Immature natural killer cell (primary cell): ENCODE data around the gene CACNB1. TPM values are rescaled to one million over a fixed set of nuclear protein-coding genes. Genes with fewer than 3 reads are reported as not detected.
A peak's percentile ranks its signal among the peaks of the same experiment; 100 is the strongest.

ENCODE experiments used
- DNase-seq, 3 donors: peaks; one replicate each; pipeline ENCODE4 v3.0.0; 2022; ENCODE audit warnings: mixed read lengths in 1 of 3
- H3K27ac Mint-ChIP-seq, 6 donors: one replicate each; pipeline ENCODE4 v1.8.0; 2020; ENCODE audit warnings: mixed read lengths in 6 of 6, mild to moderate bottlenecking in 5 of 6, inconsistent platforms in 4 of 6, moderate library complexity in 3 of 6
- H3K27me3 Mint-ChIP-seq, 3 donors: one replicate each; pipeline ENCODE4 v1.8.0; 2020 to 2021; ENCODE audit warnings: low read depth in 3 of 3, mild to moderate bottlenecking in 3 of 3, mixed read lengths in 3 of 3, moderate library complexity in 3 of 3, inconsistent platforms in 1 of 3
- H3K36me3 Mint-ChIP-seq, 3 donors: one replicate each; pipeline ENCODE4 v1.8.0; 2020; ENCODE audit warnings: mixed read lengths in 3 of 3, inconsistent platforms in 2 of 3, mild to moderate bottlenecking in 2 of 3
- H3K4me1 Mint-ChIP-seq, 2 donors: one replicate each; pipeline ENCODE4 v1.8.0; 2020; ENCODE audit warnings: inconsistent platforms in 2 of 2, mild to moderate bottlenecking in 2 of 2, mixed read lengths in 2 of 2, moderate library complexity in 1 of 2
- H3K4me3 Mint-ChIP-seq, 5 donors: one replicate each; pipeline ENCODE4 v1.8.0; 2020; ENCODE audit warnings: mild to moderate bottlenecking in 5 of 5, mixed read lengths in 5 of 5, inconsistent platforms in 3 of 5, moderate library complexity in 3 of 5
- H3K9me3 Mint-ChIP-seq, 6 donors: one replicate each; pipeline ENCODE4 v1.8.0; 2020; ENCODE audit warnings: mild to moderate bottlenecking in 6 of 6, mixed read lengths in 6 of 6, inconsistent platforms in 4 of 6, moderate library complexity in 3 of 6
- polyA plus RNA-seq, 3 donors: library from polyadenylated mRNA; unstranded; fragments of 300-500 nt; fragmentation: Illumina TruSeq; gene quantifications; one replicate each; pipeline ENCODE4 v1.2.3, GENCODE V29; 2021

CACNB1 gene
- polyA plus RNA-seq, 3 donors from 2014 or later = 0.48 to 5.0 TPM; not detected in 1

DNA sequence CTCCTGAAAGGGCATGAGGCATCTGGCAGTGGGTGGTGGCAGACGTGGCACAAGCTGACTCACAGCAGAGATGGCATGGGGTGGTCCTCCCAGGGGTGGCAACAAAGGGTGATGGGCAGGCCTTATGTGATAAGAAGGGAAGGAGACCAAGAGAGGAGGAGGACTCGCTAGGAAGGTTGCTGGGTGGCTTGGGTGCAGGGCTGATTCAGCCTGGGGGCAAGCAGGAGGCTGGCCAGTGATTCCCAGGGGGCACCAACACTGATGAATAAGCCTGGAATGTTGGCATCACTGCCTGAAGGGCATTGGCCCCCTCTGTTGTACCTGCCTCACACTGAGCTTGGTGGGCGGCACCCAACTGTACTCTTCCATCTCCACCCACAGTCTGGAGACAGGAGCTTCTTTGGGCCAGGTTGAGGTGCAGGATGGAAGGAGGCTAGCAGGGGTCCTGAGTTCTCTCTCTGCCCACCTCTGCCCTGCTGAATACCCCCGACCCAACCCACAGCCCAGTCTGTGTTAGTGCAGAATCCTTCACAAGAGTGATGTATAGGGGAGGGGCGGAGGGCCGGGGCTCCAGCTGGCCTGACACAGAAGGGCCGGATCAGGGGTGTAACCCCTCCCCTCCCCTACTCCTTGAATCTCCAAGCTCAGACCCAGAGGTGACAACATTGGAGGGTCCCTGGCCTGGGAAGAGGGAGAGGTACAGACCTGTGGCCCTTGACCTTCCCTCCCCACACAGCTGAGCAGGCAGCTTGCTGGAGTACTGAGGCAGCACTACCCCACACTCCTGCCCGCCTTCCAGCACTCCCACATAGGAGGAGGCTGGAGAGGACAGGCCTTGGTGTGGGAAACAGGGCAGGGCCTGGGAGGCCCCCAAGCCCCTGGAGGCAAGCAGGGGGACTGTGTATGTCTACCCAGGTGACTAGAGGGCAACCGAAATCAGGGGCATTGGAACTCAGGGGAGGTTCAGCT, 25.7 kb upstream of the CACNB1 start:
- no peaks in the 10 kb centered on the region for H3K9me3 Mint-ChIP-seq
- no peak for DNase-seq
- no peak overlapping the region for H3K27ac Mint-ChIP-seq
- H3K4me3 Mint-ChIP-seq = peak overlapping the region in 4 of 5 donors; percentile 24 to 60 (median 49)
- peaks cover 15 to 22% (median 17%) of the 10 kb centered on the region in 3 donors for H3K27me3 Mint-ChIP-seq
- no peaks in the 10 kb centered on the region for H3K36me3 Mint-ChIP-seq
- peaks cover 6 to 13% of the 10 kb centered on the region in 2 donors for H3K4me1 Mint-ChIP-seq

DNA sequence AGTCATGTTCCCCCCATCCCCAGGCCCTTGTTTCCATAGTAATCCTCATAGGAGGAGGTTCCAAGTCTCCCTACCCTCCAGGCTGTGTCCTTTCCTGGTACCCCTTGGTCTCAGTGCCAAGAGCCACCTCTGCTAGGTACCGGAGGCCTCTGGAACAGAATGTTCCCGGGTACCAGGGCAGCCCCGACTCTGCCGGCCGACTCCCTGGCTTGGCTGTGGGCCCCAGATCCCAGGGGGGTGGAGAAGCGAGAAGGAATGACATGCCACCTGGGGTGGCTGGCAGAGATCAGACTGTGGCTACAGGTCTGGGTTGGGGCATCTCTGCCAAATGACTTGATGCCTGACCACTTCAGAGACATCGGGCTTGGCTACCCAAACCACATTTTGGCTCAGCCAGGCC, 24.7 kb upstream of the CACNB1 start:
- no peak for DNase-seq
- Mint-ChIP-seq H3K4me3 (no peak overlapping the region), H3K4me1 (peaks cover 6 to 13% of the 10 kb centered on the region in 2 donors), H3K36me3 (no peaks in the 10 kb centered on the region), H3K27me3 (peaks cover 13 to 20% (median 15%) of the 10 kb centered on the region in 3 donors), H3K9me3 (no peaks in the 10 kb centered on the region), H3K27ac (no peak overlapping the region)

GRCh38 chr17:39221572-39221971, 24.1 kb upstream of the CACNB1 start:
- no peak overlapping the region for H3K27ac Mint-ChIP-seq
- H3K36me3 Mint-ChIP-seq = no peaks in the 10 kb centered on the region
- peaks cover 13 to 16% (median 15%) of the 10 kb centered on the region in 3 donors for H3K27me3 Mint-ChIP-seq
- H3K4me3 Mint-ChIP-seq = no peak overlapping the region
- no peak for DNase-seq
- H3K9me3 Mint-ChIP-seq = no peaks in the 10 kb centered on the region
- H3K4me1 Mint-ChIP-seq = peaks cover 6 to 13% of the 10 kb centered on the region in 2 donors

DNA sequence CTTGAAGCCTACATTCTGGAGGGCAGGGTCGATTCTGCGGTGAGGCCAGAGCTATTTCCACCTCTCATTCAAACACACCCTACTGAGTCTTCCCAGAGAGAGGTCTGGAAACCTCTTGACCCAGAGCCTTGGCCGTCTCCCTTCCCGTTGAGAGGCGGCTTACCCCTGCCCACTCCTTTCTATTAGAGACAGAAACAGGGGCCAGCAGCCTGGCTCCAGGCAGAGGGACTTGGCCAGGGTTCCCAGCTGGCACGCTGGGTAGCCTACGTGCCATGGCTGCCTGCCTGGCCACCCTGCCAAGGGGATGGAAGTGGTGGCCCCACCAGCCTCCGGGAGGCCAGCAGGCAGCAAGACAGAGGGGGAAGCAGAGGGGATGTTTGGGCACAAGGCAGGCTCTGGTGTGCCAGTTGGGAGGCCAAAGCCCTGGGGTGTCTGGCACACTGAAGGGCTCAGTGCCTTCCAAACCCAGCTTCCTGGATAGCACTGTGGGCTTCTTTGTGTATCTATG, 22.2 kb upstream of the CACNB1 start:
- no peaks in the 10 kb centered on the region for H3K36me3 Mint-ChIP-seq
- no peak for DNase-seq
- H3K4me1 Mint-ChIP-seq = peaks cover 0 to 8% of the 10 kb centered on the region in 2 donors
- H3K9me3 Mint-ChIP-seq = no peaks in the 10 kb centered on the region
- H3K4me3 Mint-ChIP-seq = no peak overlapping the region
- H3K27ac Mint-ChIP-seq = no peak overlapping the region
- peaks cover 9 to 12% (median 10%) of the 10 kb centered on the region in 3 donors for H3K27me3 Mint-ChIP-seq

GRCh38 chr17:39218906-39219305, 21.4 kb upstream of the CACNB1 start:
- no peak overlapping the region for H3K4me3 Mint-ChIP-seq
- peak overlapping the region in 1 of 6 donors; percentile 25 for H3K27ac Mint-ChIP-seq
- H3K4me1 Mint-ChIP-seq = peaks cover 0 to 3% of the 10 kb centered on the region in 2 donors
- no peaks in the 10 kb centered on the region for H3K9me3 Mint-ChIP-seq
- no peaks in the 10 kb centered on the region for H3K36me3 Mint-ChIP-seq
- DNase-seq = no peak
- peaks cover 7 to 10% (median 10%) of the 10 kb centered on the region in 3 donors for H3K27me3 Mint-ChIP-seq

GRCh38 chr17:39217734-39218369, 20.4 kb upstream of the CACNB1 start:
- Mint-ChIP-seq H3K27ac (no peak overlapping the region), H3K4me1 (no peaks in the 10 kb centered on the region), H3K4me3 (no peak overlapping the region), H3K36me3 (no peaks in the 10 kb centered on the region), H3K27me3 (peaks cover 5 to 6% (median 5%) of the 10 kb centered on the region in 3 donors), H3K9me3 (no peaks in the 10 kb centered on the region)
- no peak for DNase-seq

DNA sequence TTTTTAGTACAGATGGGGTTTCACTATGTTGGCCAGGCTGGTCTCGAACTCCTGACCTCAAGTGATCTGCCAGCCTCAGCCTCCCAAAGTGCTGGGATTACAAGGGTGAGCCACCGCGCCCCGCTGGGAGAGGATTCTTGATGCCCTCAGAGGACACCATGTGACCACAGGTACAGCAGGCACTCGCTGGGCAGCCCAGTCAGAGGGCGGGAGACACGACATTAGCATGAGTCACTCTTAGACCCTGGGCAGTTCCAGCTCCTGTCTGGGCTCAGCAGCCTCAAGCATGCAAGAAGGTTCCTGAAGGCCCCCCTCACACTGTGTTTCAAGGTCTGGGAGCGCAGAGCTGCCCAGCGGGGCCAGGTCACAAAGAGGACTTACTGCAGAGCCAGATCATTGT, 16.4 kb upstream of the CACNB1 start:
- no peak for DNase-seq
- H3K4me3 Mint-ChIP-seq = no peak overlapping the region
- H3K27me3 Mint-ChIP-seq = peaks cover 2 to 6% (median 6%) of the 10 kb centered on the region in 3 donors
- H3K36me3 Mint-ChIP-seq = no peaks in the 10 kb centered on the region
- H3K27ac Mint-ChIP-seq = no peak overlapping the region
- no peaks in the 10 kb centered on the region for H3K9me3 Mint-ChIP-seq
- peaks cover 0 to 4% of the 10 kb centered on the region in 2 donors for H3K4me1 Mint-ChIP-seq

GRCh38 chr17:39212841-39213480, 15.5 kb upstream of the CACNB1 start:
- no peak overlapping the region for H3K4me3 Mint-ChIP-seq
- DNase-seq = no peak
- no peaks in the 10 kb centered on the region for H3K9me3 Mint-ChIP-seq
- no peaks in the 10 kb centered on the region for H3K36me3 Mint-ChIP-seq
- peaks cover 2 to 7% (median 5%) of the 10 kb centered on the region in 3 donors for H3K27me3 Mint-ChIP-seq
- H3K27ac Mint-ChIP-seq = no peak overlapping the region
- peaks cover 0 to 4% of the 10 kb centered on the region in 2 donors for H3K4me1 Mint-ChIP-seq

DNA sequence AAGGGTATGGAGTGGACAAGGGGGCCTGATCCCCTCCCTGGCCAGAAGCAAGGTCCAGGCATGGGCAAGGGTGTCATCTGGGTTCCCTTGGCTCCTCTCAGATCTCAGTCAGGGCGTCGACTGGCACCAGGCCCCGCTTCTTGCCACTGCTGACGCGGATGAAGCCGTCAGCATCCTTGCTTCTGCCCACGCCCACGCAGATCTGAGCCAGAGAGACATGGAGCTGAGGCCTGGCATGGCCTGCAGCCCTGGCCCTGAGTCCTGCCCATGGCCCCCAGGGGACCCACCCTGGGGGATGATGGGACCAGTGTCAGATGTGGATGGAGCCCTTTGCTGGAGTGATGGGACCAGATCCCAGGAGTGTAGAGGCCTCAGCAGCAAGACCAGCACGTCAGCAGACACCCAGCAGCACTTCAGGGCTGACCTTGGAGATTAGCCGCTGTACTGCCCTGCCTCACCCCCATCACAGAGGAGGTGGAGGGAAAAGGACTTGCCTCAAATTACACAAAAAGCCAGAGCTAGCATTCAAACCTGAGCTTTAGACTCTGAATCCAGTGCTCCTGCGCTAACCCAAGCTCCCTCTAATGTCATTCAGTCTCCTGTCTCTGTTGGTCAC, 14.8 kb upstream of the CACNB1 start:
- no peak for DNase-seq
- Mint-ChIP-seq H3K36me3 (no peaks in the 10 kb centered on the region), H3K27me3 (peaks cover 2 to 7% (median 5%) of the 10 kb centered on the region in 3 donors), H3K27ac (no peak overlapping the region), H3K4me1 (peaks cover 0 to 4% of the 10 kb centered on the region in 2 donors), H3K4me3 (no peak overlapping the region), H3K9me3 (no peaks in the 10 kb centered on the region)

DNA sequence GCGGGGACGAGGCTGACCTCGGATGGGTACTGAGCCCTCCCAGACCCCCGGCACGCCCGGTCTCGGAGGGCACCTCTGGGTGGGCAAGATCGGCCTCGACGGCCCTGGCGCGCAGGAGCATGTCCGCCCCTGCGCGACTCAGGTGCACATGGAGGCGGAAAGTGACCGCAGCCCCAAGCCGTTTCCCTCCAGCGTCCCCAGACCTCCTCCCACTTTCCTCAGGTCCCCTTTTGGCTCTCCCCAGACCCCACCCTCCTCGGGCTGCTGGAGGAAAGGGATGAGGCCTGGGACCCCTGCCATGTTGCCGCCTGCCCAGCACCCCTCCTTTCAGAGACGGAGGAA, 12.6 kb upstream of the CACNB1 start:
- Mint-ChIP-seq H3K4me3 (peak overlapping the region in 4 of 5 donors; percentile 54 to 64 (median 58)), H3K4me1 (peaks cover 0 to 7% of the 10 kb centered on the region in 2 donors), H3K9me3 (no peaks in the 10 kb centered on the region)

GRCh38 chr17:39209317-39210092, 12.0 kb upstream of the CACNB1 start:
- Mint-ChIP-seq H3K4me3 (peak overlapping the region in 2 of 5 donors; percentile 10 to 64), H3K4me1 (peaks cover 0 to 7% of the 10 kb centered on the region in 2 donors), H3K9me3 (no peaks in the 10 kb centered on the region), H3K27me3 (peaks cover 0 to 7% (median 5%) of the 10 kb centered on the region in 3 donors), H3K27ac (no peak overlapping the region), H3K36me3 (peaks cover 0 to 7% (median 6%) of the 10 kb centered on the region in 3 donors)
- DNase-seq = peak; percentile 57 to 66 (median 61)

More for the DNA sequence above, 12.6 kb upstream of the CACNB1 start:
- H3K27me3 Mint-ChIP-seq = peaks cover 0 to 7% (median 5%) of the 10 kb centered on the region in 3 donors
- DNase-seq = no peak
- peaks cover 0 to 1% (median under 1%) of the 10 kb centered on the region in 3 donors for H3K36me3 Mint-ChIP-seq
- H3K27ac Mint-ChIP-seq = peak overlapping the region in 1 of 6 donors; percentile 60

- Mint-ChIP-seq H3K27ac (no peak overlapping the region), H3K4me3 (no peak overlapping the region), H3K4me1 (peaks cover 0 to 8% of the 10 kb centered on the region in 2 donors), H3K36me3 (peaks cover 0 to 12% (median 6%) of the 10 kb centered on the region in 3 donors), H3K27me3 (peaks cover 0 to 7% (median 5%) of the 10 kb centered on the region in 3 donors), H3K9me3 (no peaks in the 10 kb centered on the region)
- DNase-seq = no peak
These were observed 11.4 kb upstream of the CACNB1 start for GRCh38 chr17:39208893-39209292.
